GM19455 (cell line): ENCODE data around the gene PIK3AP1.

Experiments
- ATAC-seq: cut with Tn5 transposase; IDR thresholded peaks from one replicate; pipeline ENCODE4 v1.9.1; 2021; ENCODE audit not compliant: unreplicated experiment

The PIK3AP1 gene

GRCh38 chr10:96676272-96677112 lies 43.8 kb downstream of the PIK3AP1 start:
- ATAC-seq = no peak

- no peak for ATAC-seq
Observed at GRCh38 chr10:96675846-96676245, 44.5 kb downstream of the PIK3AP1 start.

GRCh38 chr10:96673318-96674099 lies 46.8 kb downstream of the PIK3AP1 start:
- ATAC-seq = no peak

- no peak for ATAC-seq
Observed at GRCh38 chr10:96672481-96673175, 47.7 kb downstream of the PIK3AP1 start.

- no peak for ATAC-seq
Observed at GRCh38 chr10:96671211-96671890, 49.0 kb downstream of the PIK3AP1 start.

GRCh38 chr10:96670786-96671185 lies 49.5 kb downstream of the PIK3AP1 start:
- ATAC-seq = no peak

- no peak for ATAC-seq
Observed at GRCh38 chr10:96667401-96667800, 52.9 kb downstream of the PIK3AP1 start.

- ATAC-seq = no peak
Observed at GRCh38 chr10:96666741-96667140, 53.6 kb downstream of the PIK3AP1 start.

GRCh38 chr10:96665306-96665705 lies 55.0 kb downstream of the PIK3AP1 start:
- ATAC-seq = no peak

- ATAC-seq = no peak
Observed at GRCh38 chr10:96664563-96664962, 55.8 kb downstream of the PIK3AP1 start.

GRCh38 chr10:96663797-96664196 lies 56.5 kb downstream of the PIK3AP1 start:
- no peak for ATAC-seq

- no peak for ATAC-seq
Observed at GRCh38 chr10:96661632-96662031, 58.7 kb downstream of the PIK3AP1 start.

GRCh38 chr10:96660297-96660696 lies 60.0 kb downstream of the PIK3AP1 start:
- no peak for ATAC-seq

- no peak for ATAC-seq
Observed at GRCh38 chr10:96658844-96659243, 61.5 kb downstream of the PIK3AP1 start.

- no peak for ATAC-seq
Observed at GRCh38 chr10:96657385-96657784, 62.9 kb downstream of the PIK3AP1 start.

GRCh38 chr10:96656839-96657238 lies 63.5 kb downstream of the PIK3AP1 start:
- no peak for ATAC-seq

GRCh38 chr10:96656198-96656577 lies 64.1 kb downstream of the PIK3AP1 start:
- ATAC-seq = no peak

- no peak for ATAC-seq
Observed at GRCh38 chr10:96655461-96656197, 64.7 kb downstream of the PIK3AP1 start.

GRCh38 chr10:96651998-96652431 lies 68.3 kb downstream of the PIK3AP1 start:
- peak; percentile 61 for ATAC-seq

GRCh38 chr10:96650958-96651357 lies 69.4 kb downstream of the PIK3AP1 start:
- ATAC-seq = no peak
